Erythroblast (primary cell): ENCODE results near the gene ARHGEF12.

Source experiments
- GATA1 ChIP-seq: IDR thresholded peaks from 2 replicates; pipeline ENCODE4 v1.6.1; 2011; ENCODE audit warnings: low read depth, mild to moderate bottlenecking, control low read depth, low read length, moderate library complexity
- POLR2A ChIP-seq: IDR thresholded peaks from 2 replicates; pipeline ENCODE4 v1.6.1; 2011; ENCODE audit warnings: mild to moderate bottlenecking, low read length

GRCh38 chr11:120329556-120329955 is 6.7 kb upstream of the ARHGEF12 start:
- TF ChIP-seq POLR2A (no peak), GATA1 (no peak)
